ENCODE results near the gene TFAP2C.

Gene TFAP2C

GRCh38 chr20:56628873-56629463 lies at the start of gene TFAP2C:
TSS of gene TFAP2C (plus strand) at chr20:56629306. CDS start at chr20:56629545, 239 bp downstream.
- DNase-seq (ENCODE audit: low read depth in 2 of 2): no peak

- no peak for DNase-seq (ENCODE audit: low read depth in 2 of 2)
Observed at GRCh38 chr20:56580226-56580625, 48.9 kb upstream of the TFAP2C start.

GRCh38 chr20:56581701-56582100 lies 47.4 kb upstream of the TFAP2C start:
- DNase-seq (ENCODE audit: low read depth in 2 of 2): no peak

GRCh38 chr20:56582542-56582941 lies 46.6 kb upstream of the TFAP2C start:
- no peak for DNase-seq (ENCODE audit: low read depth in 2 of 2)

GRCh38 chr20:56584916-56585315 lies 44.2 kb upstream of the TFAP2C start:
- no peak for DNase-seq (ENCODE audit: low read depth in 2 of 2)

GRCh38 chr20:56587307-56588041 lies 41.6 kb upstream of the TFAP2C start:
- DNase-seq (ENCODE audit: low read depth in 2 of 2): no peak

- DNase-seq (ENCODE audit: low read depth in 2 of 2): no peak
Observed at GRCh38 chr20:56588996-56589395, 40.1 kb upstream of the TFAP2C start.

- no peak for DNase-seq (ENCODE audit: low read depth in 2 of 2)
Observed at GRCh38 chr20:56589633-56590032, 39.5 kb upstream of the TFAP2C start.

- DNase-seq (ENCODE audit: low read depth in 2 of 2): no peak
Observed at GRCh38 chr20:56590888-56591287, 38.2 kb upstream of the TFAP2C start.

GRCh38 chr20:56592211-56592610 lies 36.9 kb upstream of the TFAP2C start:
- DNase-seq (ENCODE audit: low read depth in 2 of 2): no peak

GRCh38 chr20:56592817-56593216 lies 36.3 kb upstream of the TFAP2C start:
- DNase-seq (ENCODE audit: low read depth in 2 of 2): no peak

GRCh38 chr20:56595746-56596475 lies 33.2 kb upstream of the TFAP2C start:
- no peak for DNase-seq (ENCODE audit: low read depth in 2 of 2)

- DNase-seq (ENCODE audit: low read depth in 2 of 2): no peak
Observed at GRCh38 chr20:56601166-56601565, 27.9 kb upstream of the TFAP2C start.

GRCh38 chr20:56604673-56605072 lies 24.4 kb upstream of the TFAP2C start:
- no peak for DNase-seq (ENCODE audit: low read depth in 2 of 2)

GRCh38 chr20:56605261-56605996 lies 23.7 kb upstream of the TFAP2C start:
- no peak for DNase-seq (ENCODE audit: low read depth in 2 of 2)

GRCh38 chr20:56606174-56606945 lies 22.7 kb upstream of the TFAP2C start:
- no peak for DNase-seq (ENCODE audit: low read depth in 2 of 2)

- DNase-seq (ENCODE audit: low read depth in 2 of 2): no peak
Observed at GRCh38 chr20:56607061-56607704, 21.9 kb upstream of the TFAP2C start.

GRCh38 chr20:56608376-56608775 lies 20.7 kb upstream of the TFAP2C start:
- no peak for DNase-seq (ENCODE audit: low read depth in 2 of 2)

GRCh38 chr20:56609321-56609720 lies 19.8 kb upstream of the TFAP2C start:
- DNase-seq (ENCODE audit: low read depth in 2 of 2): no peak

- DNase-seq (ENCODE audit: low read depth in 2 of 2): no peak
Observed at GRCh38 chr20:56610098-56610497, 19.0 kb upstream of the TFAP2C start.

- DNase-seq (ENCODE audit: low read depth in 2 of 2): no peak
Observed at GRCh38 chr20:56614196-56614595, 14.9 kb upstream of the TFAP2C start.

Measured in stimulated activated CD8-positive, alpha-beta memory T cell treated with anti-CD3 and anti-CD28 coated beads, Interleukin-7, amount 100 ng/mL, for 1 hour (primary cell).